ENCODE data around the gene AMIGO1.

Gene AMIGO1

DNA sequence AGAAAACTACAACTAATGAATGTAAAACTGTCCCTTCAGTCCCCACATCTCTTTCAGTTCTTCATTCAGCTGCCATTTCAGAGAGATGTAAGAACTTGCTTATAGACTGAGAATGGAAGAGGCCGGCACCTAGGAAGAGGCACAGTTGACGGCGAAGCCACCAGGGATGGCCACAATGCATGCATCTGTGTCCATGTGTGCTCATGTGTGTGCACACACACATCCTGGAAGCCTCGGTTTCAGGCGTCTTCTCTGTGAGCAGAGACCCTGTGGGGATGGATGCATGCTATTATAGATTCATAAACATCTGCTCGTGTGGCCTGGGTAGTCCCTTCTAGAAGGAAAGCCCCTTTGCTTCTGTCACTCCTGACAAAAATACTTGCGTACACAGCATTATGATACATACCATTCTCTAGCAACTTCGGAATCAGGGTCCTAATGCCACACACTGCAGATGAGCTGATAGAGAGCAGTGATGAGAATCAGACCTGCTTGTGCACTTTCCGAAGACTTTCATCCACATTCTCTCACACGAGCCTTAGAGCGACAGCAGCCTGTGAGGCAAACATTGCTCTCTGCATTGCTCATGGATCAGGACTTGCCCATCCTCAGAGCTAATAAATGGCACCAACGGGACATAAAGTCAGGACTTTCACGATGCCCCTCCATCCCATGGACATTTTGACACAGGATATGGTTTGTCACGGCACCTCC is 17.7 kb upstream of the AMIGO1 start:
- H3K4me1 ChIP-seq (ENCODE audit: low read depth, poor library complexity, severe bottlenecking): no peaks in the 10 kb centered on the region
- no peak overlapping the region for H3K9ac ChIP-seq
- H2AFZ ChIP-seq (ENCODE audit: low read depth): no peak overlapping the region
- H3K36me3 ChIP-seq (ENCODE audit: insufficient read depth): no peaks in the 10 kb centered on the region
- H3K4me2 ChIP-seq: no peak overlapping the region
- no peaks in the 10 kb centered on the region for H4K20me1 ChIP-seq (ENCODE audit: insufficient read depth)
- H3K79me2 ChIP-seq (ENCODE audit: insufficient read depth, low read depth): no peaks in the 10 kb centered on the region
- TF ChIP-seq, protein P1, sequence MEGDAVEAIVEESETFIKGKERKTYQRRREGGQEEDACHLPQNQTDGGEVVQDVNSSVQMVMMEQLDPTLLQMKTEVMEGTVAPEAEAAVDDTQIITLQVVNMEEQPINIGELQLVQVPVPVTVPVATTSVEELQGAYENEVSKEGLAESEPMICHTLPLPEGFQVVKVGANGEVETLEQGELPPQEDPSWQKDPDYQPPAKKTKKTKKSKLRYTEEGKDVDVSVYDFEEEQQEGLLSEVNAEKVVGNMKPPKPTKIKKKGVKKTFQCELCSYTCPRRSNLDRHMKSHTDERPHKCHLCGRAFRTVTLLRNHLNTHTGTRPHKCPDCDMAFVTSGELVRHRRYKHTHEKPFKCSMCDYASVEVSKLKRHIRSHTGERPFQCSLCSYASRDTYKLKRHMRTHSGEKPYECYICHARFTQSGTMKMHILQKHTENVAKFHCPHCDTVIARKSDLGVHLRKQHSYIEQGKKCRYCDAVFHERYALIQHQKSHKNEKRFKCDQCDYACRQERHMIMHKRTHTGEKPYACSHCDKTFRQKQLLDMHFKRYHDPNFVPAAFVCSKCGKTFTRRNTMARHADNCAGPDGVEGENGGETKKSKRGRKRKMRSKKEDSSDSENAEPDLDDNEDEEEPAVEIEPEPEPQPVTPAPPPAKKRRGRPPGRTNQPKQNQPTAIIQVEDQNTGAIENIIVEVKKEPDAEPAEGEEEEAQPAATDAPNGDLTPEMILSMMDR (conservative IDR thresholded peaks at IDR 0.05; ENCODE audit: low read depth, low read length): no peak
- H3K27me3 ChIP-seq (ENCODE audit: insufficient read depth, low read depth): no peaks in the 10 kb centered on the region
- H3K4me3 ChIP-seq (IDR thresholded peaks at IDR 0.05; ENCODE audit: insufficient read depth, low read depth, low read length): no peak overlapping the region
- H3K27ac ChIP-seq: no peak overlapping the region

DNA sequence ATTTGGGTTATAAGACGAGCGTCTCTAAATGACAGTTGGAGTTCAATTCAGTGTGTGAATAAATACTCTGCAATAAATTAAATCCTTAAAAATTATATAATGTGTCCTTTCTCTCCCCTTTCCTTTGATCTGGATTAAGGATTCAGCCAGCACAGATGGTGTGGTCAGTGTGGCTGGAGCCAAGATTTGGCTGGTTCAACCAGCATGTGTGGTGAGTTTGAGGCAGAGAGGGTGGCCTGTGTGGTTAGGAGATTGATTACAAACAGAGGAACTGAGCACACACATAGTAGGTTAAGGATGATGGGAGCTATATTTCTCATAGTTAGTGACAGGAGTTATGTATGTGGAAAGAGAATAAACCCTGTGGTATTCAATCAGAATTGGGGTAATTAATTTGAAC is 14.2 kb upstream of the AMIGO1 start:
- Histone ChIP-seq H2AFZ (ENCODE audit: low read depth) (no peak overlapping the region), H3K9ac (no peak overlapping the region), H3K4me1 (ENCODE audit: low read depth, poor library complexity, severe bottlenecking) (no peaks in the 10 kb centered on the region), H3K79me2 (ENCODE audit: insufficient read depth, low read depth) (no peaks in the 10 kb centered on the region), H4K20me1 (ENCODE audit: insufficient read depth) (no peaks in the 10 kb centered on the region), H3K36me3 (ENCODE audit: insufficient read depth) (no peaks in the 10 kb centered on the region), H3K4me2 (no peak overlapping the region), H3K27me3 (ENCODE audit: insufficient read depth, low read depth) (no peaks in the 10 kb centered on the region), H3K27ac (no peak overlapping the region), H3K4me3 (IDR thresholded peaks at IDR 0.05; ENCODE audit: insufficient read depth, low read depth, low read length) (no peak overlapping the region)
- TF ChIP-seq, protein P1 (conservative IDR thresholded peaks at IDR 0.05; ENCODE audit: low read depth, low read length): no peak

DNA sequence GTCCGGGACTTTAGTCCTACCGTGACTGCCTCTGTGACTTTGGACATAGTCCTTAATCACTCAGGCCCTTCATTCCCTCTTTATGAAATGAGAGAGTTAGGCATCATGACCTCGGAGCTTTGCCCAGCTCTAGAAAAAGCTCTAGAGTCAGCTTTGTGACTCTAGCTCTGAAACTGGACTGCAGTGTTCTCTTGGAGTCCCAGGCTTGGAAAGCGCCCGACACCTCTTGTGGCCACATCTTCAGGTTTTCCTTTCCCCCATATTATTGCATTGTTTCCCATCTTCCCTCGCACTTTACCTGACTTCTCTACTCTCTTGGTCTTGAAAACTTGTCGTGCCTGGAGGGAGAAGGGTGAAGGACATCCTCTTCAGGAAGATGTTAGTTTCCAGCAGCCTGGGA is 12.5 kb upstream of the AMIGO1 start:
- TF ChIP-seq, protein P1 (conservative IDR thresholded peaks at IDR 0.05; ENCODE audit: low read depth, low read length): no peak
- H2AFZ ChIP-seq (ENCODE audit: low read depth): no peak overlapping the region
- no peaks in the 10 kb centered on the region for H3K79me2 ChIP-seq (ENCODE audit: insufficient read depth, low read depth)

DNA sequence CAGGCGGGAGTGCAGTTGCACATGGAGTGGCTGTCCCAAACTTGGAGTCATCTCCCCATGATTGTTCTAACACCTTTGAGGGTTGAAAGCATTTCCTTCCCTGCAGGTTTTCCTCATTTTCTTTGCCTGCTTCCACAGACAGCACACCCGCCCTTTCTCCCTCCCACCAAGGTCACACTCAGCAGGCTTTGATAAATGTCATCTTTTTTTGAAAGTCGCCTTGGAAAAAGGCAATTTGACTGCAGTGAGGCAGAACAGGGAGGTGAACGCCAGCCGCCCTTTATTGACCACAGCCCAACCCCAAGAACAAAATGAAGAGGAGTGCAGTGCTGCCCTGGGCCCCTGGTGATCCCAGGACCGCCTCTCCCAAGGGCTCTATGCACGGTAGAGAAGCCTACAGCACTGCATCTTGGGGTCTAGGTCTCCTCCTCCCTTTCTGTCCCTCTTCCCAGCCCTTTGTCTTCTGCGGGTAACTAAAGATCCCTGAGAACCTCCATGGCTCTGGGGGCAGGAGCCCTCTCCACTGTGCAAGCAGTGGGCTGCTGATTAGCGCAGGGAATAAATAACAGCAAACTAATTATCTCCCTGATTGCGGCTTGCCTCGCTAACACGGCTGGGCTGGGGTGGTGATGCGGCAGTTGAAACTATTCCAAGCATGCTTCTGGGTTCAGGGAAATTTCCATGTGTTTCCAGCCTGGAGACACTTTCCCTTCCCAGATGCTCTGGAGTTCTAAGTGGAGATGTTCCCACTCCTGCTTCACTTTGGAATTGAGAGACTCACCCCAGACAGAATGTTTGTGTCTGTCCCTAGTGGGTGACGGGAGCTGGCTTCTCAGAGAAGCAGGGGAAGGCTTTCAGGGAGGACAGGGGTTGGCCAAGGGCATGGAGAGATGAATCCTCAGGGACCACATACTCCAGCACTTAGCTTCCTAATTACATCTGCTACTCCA is 11.8 kb upstream of the AMIGO1 start:
- Histone ChIP-seq H3K4me1 (ENCODE audit: low read depth, poor library complexity, severe bottlenecking) (no peaks in the 10 kb centered on the region), H3K79me2 (ENCODE audit: insufficient read depth, low read depth) (no peaks in the 10 kb centered on the region), H3K27ac (no peak overlapping the region), H2AFZ (ENCODE audit: low read depth) (no peak overlapping the region), H3K4me2 (no peak overlapping the region), H3K4me3 (IDR thresholded peaks at IDR 0.05; ENCODE audit: insufficient read depth, low read depth, low read length) (no peak overlapping the region), H4K20me1 (ENCODE audit: insufficient read depth) (no peaks in the 10 kb centered on the region), H3K9ac (no peak overlapping the region), H3K27me3 (ENCODE audit: insufficient read depth, low read depth) (no peaks in the 10 kb centered on the region), H3K36me3 (ENCODE audit: insufficient read depth) (no peaks in the 10 kb centered on the region)
- TF ChIP-seq, protein P1 (conservative IDR thresholded peaks at IDR 0.05; ENCODE audit: low read depth, low read length): no peak

More for the DNA sequence above, 12.5 kb upstream of the AMIGO1 start:
- Histone ChIP-seq H4K20me1 (ENCODE audit: insufficient read depth) (no peaks in the 10 kb centered on the region), H3K4me3 (IDR thresholded peaks at IDR 0.05; ENCODE audit: insufficient read depth, low read depth, low read length) (no peak overlapping the region), H3K4me2 (no peak overlapping the region), H3K9ac (no peak overlapping the region), H3K36me3 (ENCODE audit: insufficient read depth) (no peaks in the 10 kb centered on the region), H3K27ac (no peak overlapping the region), H3K4me1 (ENCODE audit: low read depth, poor library complexity, severe bottlenecking) (no peaks in the 10 kb centered on the region), H3K27me3 (ENCODE audit: insufficient read depth, low read depth) (no peaks in the 10 kb centered on the region)

Data from KMS-11 (cell line).